Glomerular visceral epithelial cell (primary cell): Measurements from ENCODE around the gene PI4K2B.
"Not testable (repeated sequence)": the region's sequence is repeated elsewhere in the genome, so short reads cannot be mapped to it uniquely, and the experiment has no call there.

ENCODE experiments used
- DNase-seq: peaks from one replicate; pipeline ENCODE4 v3.0.0-alpha.2; 2016; ENCODE audit errors: extremely low spot score

PI4K2B gene

GRCh38 chr4:25233737-25234389 is at the start of gene PI4K2B:
Gene PI4K2B (plus strand): TSS chr4:25234033. CDS start chr4:25234164, 131 bp downstream.
- DNase-seq = peak; percentile 95

- DNase-seq = no peak
Observed at GRCh38 chr4:25184056-25184455, 49.8 kb upstream of the PI4K2B start.

- no peak for DNase-seq
Observed at GRCh38 chr4:25190407-25190806, 43.4 kb upstream of the PI4K2B start.

- no peak for DNase-seq
Observed at GRCh38 chr4:25198713-25199112, 35.1 kb upstream of the PI4K2B start.

GRCh38 chr4:25207997-25208396 is 25.8 kb upstream of the PI4K2B start:
- no peak for DNase-seq

- DNase-seq = no peak
Observed at GRCh38 chr4:25209702-25210101, 24.1 kb upstream of the PI4K2B start.

GRCh38 chr4:25211721-25212120 is 22.1 kb upstream of the PI4K2B start:
- no peak for DNase-seq

GRCh38 chr4:25212822-25213221 is 21.0 kb upstream of the PI4K2B start:
- no peak for DNase-seq

GRCh38 chr4:25213347-25213979 is 20.4 kb upstream of the PI4K2B start:
- DNase-seq = no peak

GRCh38 chr4:25214750-25215149 is 19.1 kb upstream of the PI4K2B start:
- not testable (repeated sequence) for DNase-seq

- DNase-seq = no peak
Observed at GRCh38 chr4:25215511-25215910, 18.3 kb upstream of the PI4K2B start.

- no peak for DNase-seq
Observed at GRCh38 chr4:25221377-25221776, 12.5 kb upstream of the PI4K2B start.

GRCh38 chr4:25223802-25224375 is 9.9 kb upstream of the PI4K2B start:
- DNase-seq = peak; percentile 22

- DNase-seq = no peak
Observed at GRCh38 chr4:25229804-25230203, 4.0 kb upstream of the PI4K2B start.

- DNase-seq = no peak
Observed at GRCh38 chr4:25233194-25233593, 639 bp upstream of the PI4K2B start.

GRCh38 chr4:25234390-25235370 is 847 bp downstream of the PI4K2B start:
- DNase-seq = peak; percentile 81

GRCh38 chr4:25235401-25235800 is 1.6 kb downstream of the PI4K2B start:
- no peak for DNase-seq

GRCh38 chr4:25236030-25236429 is 2.2 kb downstream of the PI4K2B start:
- DNase-seq = not testable (repeated sequence)

- no peak for DNase-seq
Observed at GRCh38 chr4:25236971-25237370, 3.1 kb downstream of the PI4K2B start.

GRCh38 chr4:25238052-25238451 is 4.2 kb downstream of the PI4K2B start:
- no peak for DNase-seq

- DNase-seq = not testable (repeated sequence)
Observed at GRCh38 chr4:25239528-25239927, 5.7 kb downstream of the PI4K2B start.

- DNase-seq = not testable (repeated sequence)
Observed at GRCh38 chr4:25240754-25241210, 6.9 kb downstream of the PI4K2B start.
